Hepatocyte (in vitro differentiated cells): Measurements from ENCODE around the gene PIEZO1.

ENCODE experiments used
- CTCF ChIP-seq: fragments of 200-600 bp; sonication (generic); IDR thresholded peaks from 2 replicates; pipeline ENCODE4 v1.5.1; 2016; ENCODE audit warnings: antibody characterized with exemption, mild to moderate bottlenecking; ENCODE audit not compliant: poor library complexity
- EZH2 ChIP-seq: fragments of 200-600 bp; sonication (generic); IDR thresholded peaks from 2 replicates; pipeline ENCODE4 v1.6.1; 2016; ENCODE audit warnings: antibody characterized with exemption, mild to moderate bottlenecking, borderline replicate concordance

DNA sequence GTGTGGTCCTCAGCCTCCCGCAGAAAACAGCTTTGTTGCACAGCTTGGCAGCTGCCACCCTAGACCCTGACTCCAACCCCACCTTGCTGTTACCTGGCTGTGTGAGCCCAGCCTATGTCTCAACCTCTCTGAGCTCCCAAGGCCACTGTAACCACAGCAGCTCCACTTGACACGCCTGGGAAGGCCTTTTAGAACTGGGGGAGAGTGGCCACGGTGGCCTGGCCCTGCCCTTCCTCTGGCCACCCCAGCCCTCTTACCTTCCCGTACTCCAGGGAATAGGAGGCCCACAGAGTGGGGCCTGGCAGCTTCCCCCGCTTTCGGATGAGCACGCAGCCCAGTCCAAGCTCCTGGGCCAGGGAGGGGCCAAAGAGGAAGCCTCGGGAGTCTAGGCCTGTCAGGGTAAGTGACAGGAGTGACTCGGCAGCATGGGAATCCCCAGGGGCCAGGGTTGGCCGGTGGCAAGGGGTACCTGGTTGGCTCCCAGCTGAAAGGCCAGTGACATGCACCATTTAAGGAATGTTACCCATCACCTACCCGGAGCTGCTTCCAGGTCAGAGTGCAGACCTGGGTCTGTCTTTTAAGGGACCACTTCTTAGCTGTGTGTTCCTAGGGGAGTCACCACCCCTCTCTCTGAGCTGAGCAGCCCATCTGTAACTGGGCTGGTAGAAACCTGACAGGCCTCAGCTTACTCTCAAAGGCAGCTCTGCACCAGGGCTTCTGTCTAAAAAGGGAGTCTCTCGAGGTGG lies 25.3 kb upstream of the PIEZO1 start:
- TF ChIP-seq EZH2 = no peak
- TF ChIP-seq CTCF = no peak
